ENCODE results near the gene PPOX. TPM values are rescaled to one million over a fixed set of nuclear protein-coding genes. Genes with fewer than 3 reads are reported as not detected.

The PPOX gene
- total and polyA plus RNA-seq, 11 donors, result 9.7 to 24.3 (median 13.7) TPM

- peaks cover 0 to 86% (median 64%) of the 10 kb centered on the region in 12 donors for H3K4me1 ChIP-seq
- TF ChIP-seq POLR2A (IDR thresholded peaks at IDR 0.05) (no peak), CTCF (IDR thresholded peaks at IDR 0.05) (no peak)
- H3K9me3 ChIP-seq, result no peaks in the 10 kb centered on the region
- H3K4me3 ChIP-seq, result peak overlapping the region in 11 of 12 donors; percentile 34 to 62 (median 56)
- no peak for DNase-seq
- peaks cover 0 to 46% (median 4%) of the 10 kb centered on the region in 9 donors for H3K36me3 ChIP-seq
- WGBS, 4 donors, result 88 to 89% (median 89%) methylated on average over 6 to 7 of the region's 7 CpGs
- no peak for ATAC-seq
- intact Hi-C loops (cut with DNase I), result loop anchor here in 1 of 10 donors (10.0 kb wide), 1 partner anchor 189 kb away; no protein-coding TSS in a partner anchor
- H3K27me3 ChIP-seq, result no peaks in the 10 kb centered on the region
- H3K27ac ChIP-seq, result peak overlapping the region in 9 of 12 donors; percentile 93 to 99 (median 96)
Observed at GRCh38 chr1:161196111-161196510, 29.9 kb downstream of the PPOX start.

- TF ChIP-seq POLR2A (IDR thresholded peaks at IDR 0.05), result no peak
- TF ChIP-seq CTCF (IDR thresholded peaks at IDR 0.05), result no peak
- Histone ChIP-seq H3K36me3 (peaks cover 0 to 40% (median 3%) of the 10 kb centered on the region in 9 donors), H3K4me1 (peaks cover 0 to 92% (median 71%) of the 10 kb centered on the region in 12 donors), H3K4me3 (peak overlapping the region; percentile 13 to 62 (median 56)), H3K27ac (peak overlapping the region in 10 of 12 donors; percentile 93 to 99 (median 96)), H3K27me3 (no peaks in the 10 kb centered on the region), H3K9me3 (no peaks in the 10 kb centered on the region)
- ATAC-seq, result peak in 2 of 4 donors; percentile 0 to 1
- intact Hi-C loops (cut with DNase I), result loop anchor here in 1 of 10 donors (10.0 kb wide), 1 partner anchor 188 kb away; no protein-coding TSS in a partner anchor
- WGBS, 4 donors, result 66 to 72% (median 69%) methylated on average over 23 to 27 of the region's 27 CpGs
- DNase-seq, result peak; percentile 54 to 72 (median 58)
Observed at GRCh38 chr1:161196521-161197451, 30.6 kb downstream of the PPOX start.

- no peak for TF ChIP-seq CTCF (IDR thresholded peaks at IDR 0.05)
- TF ChIP-seq POLR2A (IDR thresholded peaks at IDR 0.05), result no peak
- whole genome bisulfite sequencing, 4 donors, result 58 to 66% (median 60%) methylated on average over 11 of the region's 11 CpGs
- peak overlapping the region; percentile 93 to 99 (median 97) for H3K27ac ChIP-seq
- no peak for ATAC-seq
- H3K4me3 ChIP-seq, result peak overlapping the region; percentile 13 to 62 (median 56)
- H3K4me1 ChIP-seq, result peaks cover 0 to 89% (median 66%) of the 10 kb centered on the region in 12 donors
- peak in 1 of 5 donors; percentile 63 for DNase-seq
- H3K9me3 ChIP-seq, result no peaks in the 10 kb centered on the region
- H3K36me3 ChIP-seq, result peaks cover 0 to 34% (median 0%) of the 10 kb centered on the region in 9 donors
- H3K27me3 ChIP-seq, result no peaks in the 10 kb centered on the region
- intact Hi-C loops (cut with DNase I), result loop anchor here in 1 of 10 donors (10.0 kb wide), 1 partner anchor 187 kb away; no protein-coding TSS in a partner anchor
Observed at GRCh38 chr1:161197560-161198193, 31.5 kb downstream of the PPOX start.
